KOPT-K1 (cell line): ENCODE results near the gene EIF5.

Source experiments
- H3K27ac ChIP-seq: fragments of 200-600 bp; sonication (generic); 2 replicates; pipeline ENCODE4 v1.5.1; 2016; ENCODE audit warnings: antibody characterized with exemption, mild to moderate bottlenecking, low read depth, low read length; ENCODE audit not compliant: poor library complexity, severe bottlenecking
- H3K36me3 ChIP-seq: fragments of 200-600 bp; sonication (generic); 2 replicates; pipeline ENCODE4 v1.5.1; 2017; ENCODE audit warnings: antibody characterized with exemption, mild to moderate bottlenecking, low read length, moderate library complexity; ENCODE audit not compliant: insufficient read depth
- H3K9me3 ChIP-seq: fragments of 200-600 bp; sonication (generic); 2 replicates; pipeline ENCODE4 v1.5.1; 2017; ENCODE audit warnings: antibody characterized with exemption, low read length, mild to moderate bottlenecking; ENCODE audit not compliant: insufficient read depth, poor library complexity, severe bottlenecking

EIF5 gene

GRCh38 chr14:103385929-103386712 is 52.1 kb downstream of the EIF5 start:
- Histone ChIP-seq H3K36me3 (no peaks in the 10 kb centered on the region), H3K27ac (peak overlapping the region; percentile 78), H3K9me3 (no peaks in the 10 kb centered on the region)

DNA sequence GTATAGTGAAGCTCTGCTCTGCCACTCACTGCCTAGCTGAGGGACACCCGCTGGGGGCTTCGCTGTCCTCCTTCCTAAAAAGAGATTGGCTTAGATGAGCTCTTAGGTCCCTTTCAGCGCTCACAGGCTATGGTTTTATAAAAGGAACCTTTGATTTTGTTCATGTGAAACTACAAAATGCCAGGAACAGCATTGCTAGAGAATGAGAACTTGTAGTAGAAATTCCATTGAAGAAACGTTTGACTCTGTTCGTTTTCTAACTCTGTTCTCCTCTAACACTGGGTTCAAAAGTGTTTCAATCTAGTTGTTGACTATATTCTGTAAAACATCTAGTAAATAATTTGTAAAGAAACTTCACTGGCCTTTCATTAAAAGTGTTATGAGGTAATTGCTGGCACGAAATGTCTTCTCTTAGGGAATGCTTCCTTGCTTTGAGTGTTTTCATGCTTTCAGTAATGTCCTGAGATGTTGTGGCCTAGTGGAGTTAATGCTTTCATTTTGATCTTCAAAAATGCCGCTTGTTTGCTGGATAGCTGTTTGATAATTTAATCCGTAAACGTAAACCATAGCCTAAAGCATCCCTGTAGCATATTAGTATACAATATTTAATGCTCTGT is 52.8 kb downstream of the EIF5 start:
- Histone ChIP-seq H3K27ac (peak overlapping the region; percentile 78), H3K9me3 (no peaks in the 10 kb centered on the region), H3K36me3 (no peaks in the 10 kb centered on the region)

DNA sequence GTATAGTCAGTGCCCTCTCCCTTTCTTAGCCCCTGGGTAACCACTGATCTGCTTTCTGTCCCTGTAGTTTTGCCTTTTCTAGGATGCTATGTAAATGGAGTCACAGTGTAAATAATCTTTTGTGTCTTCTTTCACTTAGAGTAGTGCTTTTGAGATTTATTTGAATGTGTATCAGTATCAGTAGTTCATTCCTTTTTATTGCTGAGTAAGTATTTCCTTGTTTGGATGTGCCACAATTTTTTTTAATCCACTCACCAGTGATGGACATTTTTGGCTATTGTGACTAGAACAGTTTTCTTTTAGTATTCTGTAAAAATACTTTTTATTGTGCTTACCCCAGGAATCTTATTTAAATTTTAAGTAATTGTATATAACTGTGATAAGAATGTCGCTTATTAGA is 54.6 kb downstream of the EIF5 start:
- Histone ChIP-seq H3K36me3 (no peaks in the 10 kb centered on the region), H3K27ac (no peak overlapping the region), H3K9me3 (no peaks in the 10 kb centered on the region)

- Histone ChIP-seq H3K27ac (no peak overlapping the region), H3K36me3 (no peaks in the 10 kb centered on the region), H3K9me3 (no peaks in the 10 kb centered on the region)
These were observed 56.6 kb downstream of the EIF5 start for GRCh38 chr14:103390605-103391004.

GRCh38 chr14:103391048-103391447 is 57.0 kb downstream of the EIF5 start:
- Histone ChIP-seq H3K27ac (no peak overlapping the region), H3K36me3 (no peaks in the 10 kb centered on the region), H3K9me3 (no peaks in the 10 kb centered on the region)

DNA sequence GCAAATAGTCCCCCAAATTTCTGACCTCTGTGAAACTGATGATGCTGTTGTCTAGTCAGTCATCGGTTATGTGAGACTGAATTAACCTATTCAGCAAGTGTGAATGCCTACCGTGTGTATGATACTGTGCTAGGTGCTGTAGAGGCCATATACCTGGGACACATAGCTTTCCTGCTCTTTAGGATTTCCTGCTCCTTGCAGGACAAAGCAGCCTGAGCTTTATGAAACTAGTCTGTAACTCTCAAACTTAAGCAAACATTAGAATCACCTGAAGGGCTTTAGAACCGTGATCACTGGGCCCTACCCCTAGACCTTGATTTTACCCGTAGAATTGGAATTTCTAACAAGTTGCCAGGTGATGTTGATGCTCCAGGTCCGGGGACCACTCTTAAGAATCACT is 58.1 kb downstream of the EIF5 start:
- H3K27ac ChIP-seq, result no peak overlapping the region
- H3K36me3 ChIP-seq, result no peaks in the 10 kb centered on the region
- H3K9me3 ChIP-seq, result no peaks in the 10 kb centered on the region

DNA sequence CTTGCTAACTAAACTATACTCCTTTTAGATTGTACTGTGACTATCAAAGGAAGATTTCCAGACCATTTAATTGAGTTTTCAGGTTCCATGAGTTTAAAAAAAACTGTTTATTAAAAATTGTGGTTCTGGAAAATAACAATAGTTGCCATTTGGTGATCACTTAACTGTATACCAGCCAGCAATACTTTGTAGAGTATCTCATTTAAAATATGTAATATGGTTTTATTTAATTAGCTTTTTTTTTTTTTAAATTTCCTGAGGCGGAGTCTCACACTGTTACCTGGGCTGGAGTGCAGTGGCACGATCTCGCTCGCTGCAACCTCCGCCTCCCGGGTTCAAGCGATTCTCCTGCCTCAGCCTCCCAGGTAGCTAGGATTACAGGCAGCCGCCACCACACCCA is 58.5 kb downstream of the EIF5 start:
- H3K36me3 ChIP-seq, result no peaks in the 10 kb centered on the region
- no peak overlapping the region for H3K27ac ChIP-seq
- no peaks in the 10 kb centered on the region for H3K9me3 ChIP-seq

DNA sequence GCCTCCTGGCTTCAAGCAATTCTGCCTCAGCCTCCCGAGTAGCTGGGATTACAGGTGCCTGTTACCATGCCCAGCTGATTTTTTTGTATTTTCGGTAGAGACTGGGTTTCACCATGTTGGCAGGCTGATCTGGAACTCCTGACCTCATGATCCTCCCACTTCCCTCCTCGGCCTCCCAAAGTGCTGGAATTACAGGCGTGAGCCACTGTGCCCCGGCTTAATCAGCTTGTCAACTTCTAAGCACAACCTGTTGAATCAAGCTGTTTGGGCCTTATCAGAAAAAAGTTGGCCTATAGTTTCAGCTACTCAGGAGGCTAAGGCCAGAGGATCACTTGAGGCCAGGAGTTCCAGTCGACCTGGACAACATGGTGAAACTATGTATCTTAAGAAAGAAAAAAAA is 59.0 kb downstream of the EIF5 start:
- Histone ChIP-seq H3K27ac (no peak overlapping the region), H3K36me3 (no peaks in the 10 kb centered on the region), H3K9me3 (no peaks in the 10 kb centered on the region)

DNA sequence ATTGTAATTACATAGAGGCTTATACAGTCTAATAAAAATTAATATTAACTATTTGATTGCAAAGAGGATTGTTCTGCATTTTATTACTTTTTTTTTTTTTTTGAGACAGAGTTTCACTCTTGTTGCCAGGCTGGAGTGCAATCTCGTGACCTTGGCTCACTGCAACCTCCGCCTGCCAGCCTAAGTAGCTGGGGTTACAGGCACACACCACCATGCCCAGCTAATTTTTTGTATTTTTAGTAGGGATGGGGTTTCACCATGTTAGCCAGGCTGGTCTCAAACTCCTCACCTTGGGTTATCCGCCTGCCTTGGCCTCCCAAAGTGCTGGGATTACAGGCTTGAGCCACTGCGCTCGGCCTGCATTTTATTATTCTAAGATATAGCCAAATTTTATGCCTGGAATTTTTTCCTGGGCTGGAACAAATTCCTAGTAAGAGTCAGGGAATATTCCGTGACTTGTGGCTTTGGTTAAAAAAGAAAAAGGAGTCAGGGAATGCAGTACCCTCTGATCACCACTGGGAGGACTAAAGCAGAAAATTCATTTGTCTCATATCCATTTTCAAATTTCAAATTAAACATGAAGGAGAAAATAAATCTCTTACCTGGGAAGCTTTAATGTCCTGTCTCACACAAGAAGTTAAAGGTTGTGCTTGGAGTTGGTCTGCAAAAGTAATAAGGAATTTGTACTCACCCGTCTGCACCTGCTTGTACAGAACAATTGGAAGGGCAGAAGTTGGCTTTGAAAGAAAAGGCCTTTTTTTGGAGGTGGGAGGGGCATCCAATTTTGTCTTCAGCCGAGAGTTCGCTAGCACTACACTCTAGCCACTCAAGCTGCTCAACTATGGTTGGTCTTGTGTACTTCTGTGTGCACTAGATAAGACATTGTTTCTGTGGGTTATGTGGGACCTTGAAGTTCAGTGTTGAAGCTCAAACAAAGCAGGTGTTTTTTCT is 59.9 kb downstream of the EIF5 start:
- H3K27ac ChIP-seq, result peak overlapping the region; percentile 11

More for the DNA sequence above, 59.9 kb downstream of the EIF5 start:
- Histone ChIP-seq H3K9me3 (no peaks in the 10 kb centered on the region), H3K36me3 (no peaks in the 10 kb centered on the region)
